Panc1 (cell line): ENCODE data around the gene MACF1. TPM values are rescaled to one million over a fixed set of nuclear protein-coding genes. Genes with fewer than 3 reads are reported as not detected.

Source experiments
- ATAC-seq: fragments of 200-7000 bp; cut with Tn5 transposase; 2 replicates; pipeline ENCODE4 v1.9.1; 2020; ENCODE audit warnings: mild to moderate bottlenecking, moderate library complexity
- BruUV-seq: library from RNA; stranded (reverse); fragments of 400-500 nt; replicated peaks from 2 replicates; lab custom pipeline; 2021; lab: Mats Ljungman, UMichigan
- CTCF ChIA-PET: fragments of 300-600 bp; sonication (Branson Sonifier 250); formaldehyde crosslinking; loops from one replicate; lab custom pipeline; 2022; ENCODE audit warnings: antibody characterized with exemption; lab: Charles Lee
- POLR2A ChIA-PET: fragments of 300-600 bp; sonication (Branson Sonifier 250); formaldehyde crosslinking; loops from one replicate; lab custom pipeline; 2022; ENCODE audit warnings: antibody characterized with exemption; lab: Charles Lee
- DNase-seq: peaks from one replicate; pipeline ENCODE4 v3.0.0-alpha.2; 2010; ENCODE audit warnings: low read depth, low spot score
- H3K27ac ChIP-seq: 2 replicates; pipeline ENCODE4 v1.5.1; 2011; ENCODE audit warnings: mild to moderate bottlenecking, low read length, inconsistent platforms
- H3K27me3 ChIP-seq: fragments of 200-500 bp; sonication (Bioruptor generic); 2 replicates; pipeline ENCODE4 v1.6.0; 2014; ENCODE audit warnings: low read length, inconsistent platforms; ENCODE audit not compliant: control insufficient read depth, insufficient read depth
- H3K36me3 ChIP-seq: fragments of 200-500 bp; sonication (Bioruptor generic); 2 replicates; pipeline ENCODE4 v1.5.1; 2014; ENCODE audit warnings: inconsistent platforms, mild to moderate bottlenecking, low read length, moderate library complexity; ENCODE audit not compliant: control insufficient read depth, insufficient read depth
- H3K4me1 ChIP-seq: 2 replicates; pipeline ENCODE4 v1.5.1; 2011; ENCODE audit warnings: inconsistent platforms, mild to moderate bottlenecking, low read length, moderate library complexity; ENCODE audit not compliant: control insufficient read depth, insufficient read depth
- H3K4me3 ChIP-seq, 2 experiments: 2 replicates each; pipeline ENCODE4 v1.5.1; 2011 to 2012; ENCODE audit warnings: low read depth in 2 of 2, low read length in 2 of 2, mild to moderate bottlenecking in 2 of 2, inconsistent platforms in 1 of 2, moderate library complexity in 1 of 2
- H3K9me3 ChIP-seq: fragments of 200-500 bp; sonication (Bioruptor generic); 2 replicates; pipeline ENCODE4 v1.5.1; 2014; ENCODE audit warnings: low read depth, mild to moderate bottlenecking, inconsistent platforms, low read length, moderate library complexity; ENCODE audit not compliant: control insufficient read depth, insufficient read depth
- CTCF ChIP-seq: fragments of 450-650 bp; IDR thresholded peaks from 2 replicates; pipeline ENCODE4 v1.5.1; 2017; ENCODE audit warnings: mild to moderate bottlenecking
- POLR2AphosphoS5 ChIP-seq: IDR thresholded peaks from 2 replicates; pipeline ENCODE4 v1.6.1; 2012; ENCODE audit warnings: mild to moderate bottlenecking, low read depth, low read length, moderate library complexity
- REST ChIP-seq, 2 experiments: IDR thresholded peaks; 2 replicates each; pipeline ENCODE4 v1.6.1; 2011 to 2012; ENCODE audit warnings: low read depth in 2 of 2, control low read depth in 1 of 2, low read length in 1 of 2, mild to moderate bottlenecking in 1 of 2, moderate library complexity in 1 of 2; ENCODE audit not compliant: insufficient read depth in 1 of 2
- SIN3A ChIP-seq: IDR thresholded peaks from 2 replicates; pipeline ENCODE4 v1.6.1; 2012; ENCODE audit warnings: low read depth, mild to moderate bottlenecking, low read length, moderate library complexity, borderline replicate concordance; ENCODE audit not compliant: insufficient read depth
- TCF7L2 ChIP-seq: IDR thresholded peaks from 2 replicates; pipeline ENCODE4 v1.6.1; 2011; ENCODE audit warnings: mild to moderate bottlenecking, low read depth, low read length, inconsistent platforms
- in situ Hi-C: cut with HindIII; loops from 2 replicates; pipeline ENCODE4 v1.10.0; 2016; ENCODE audit warnings: low sequenced_read_pairs, low pct_unique_long_range_greater_than_20kb
- intact Hi-C: fragments of 100-400 bp; cut with micrococcal nuclease; formaldehyde crosslinking; loops from one replicate; pipeline ENCODE4 v1.10.0; 2022; ENCODE audit not compliant: unreplicated experiment
- total RNA-seq: library from RNA; stranded (reverse); gene quantifications from one replicate; pipeline ENCODE4 v1.2.1, GENCODE V29; 2021; ENCODE audit not compliant: unreplicated experiment

Gene MACF1
- total RNA-seq, 1 experiment from 2014 or later = 413 TPM

DNA sequence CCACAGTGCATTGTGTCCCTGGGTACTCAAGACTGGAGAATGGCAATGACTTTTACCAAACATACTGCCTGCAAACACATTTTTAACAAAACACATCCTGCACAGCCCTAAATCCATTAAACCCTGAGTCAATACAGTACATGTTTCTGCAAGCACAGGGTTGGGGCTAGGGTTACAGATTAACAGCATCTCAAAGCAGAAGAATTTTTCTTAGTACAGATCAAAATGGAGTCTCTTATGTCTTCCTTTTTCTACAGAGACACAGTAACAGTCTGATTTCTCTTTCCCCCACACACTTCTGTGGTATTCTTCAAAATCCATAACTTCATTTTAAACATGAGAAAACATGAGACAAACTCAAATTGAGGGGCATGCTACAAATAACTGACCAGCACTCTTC lies 300.8 kb downstream of the MACF1 start:
- Histone ChIP-seq H3K36me3 (no peaks in the 10 kb centered on the region), H3K4me3 (no peak overlapping the region), H3K4me1 (no peaks in the 10 kb centered on the region), H3K27ac (no peak overlapping the region), H3K9me3 (no peaks in the 10 kb centered on the region), H3K27me3 (no peaks in the 10 kb centered on the region)
- DNase-seq (no peak), ATAC-seq (no peak)
- ChIA-PET CTCF (no interaction called here), POLR2A (no interaction called here)
- BruUV-seq = no TSS peak
- in situ Hi-C loops (no loop called here), intact Hi-C loops (no loop called here)
- TF ChIP-seq CTCF (no peak), TCF7L2 (no peak), POLR2AphosphoS5 (no peak), REST (IDR thresholded peaks at IDR 0.05; ENCODE audit: insufficient read depth in 1 of 2, low read depth in 2 of 2, low read length in 1 of 2) (no peak), SIN3A (no peak)

- intact Hi-C loops = no loop called here
- BruUV-seq = no TSS peak
- TF ChIP-seq POLR2AphosphoS5 (no peak), CTCF (peak; percentile 74)
- in situ Hi-C loops = no loop called here
- Histone ChIP-seq H3K9me3 (no peaks in the 10 kb centered on the region), H3K27ac (no peak overlapping the region), H3K36me3 (no peaks in the 10 kb centered on the region), H3K4me1 (no peaks in the 10 kb centered on the region), H3K4me3 (no peak overlapping the region), H3K27me3 (no peaks in the 10 kb centered on the region)
- DNase-seq (no peak), ATAC-seq (peak; percentile 75)
- POLR2A ChIA-PET = no interaction called here
- CTCF ChIA-PET = no interaction called here
Observed at GRCh38 chr1:39507230-39507928, 302.9 kb downstream of the MACF1 start.
